Activated T-helper 9 cell treated with anti-CD3 and anti-CD28 coated beads, Interleukin-2, amount 50 U/mL, for 16 hours (primary cell): ENCODE data around the gene AIFM2.
"Not testable (repeated sequence)": the region's sequence is repeated elsewhere in the genome, so short reads cannot be mapped to it uniquely, and the experiment has no call there.

ENCODE experiments used
- DNase-seq: peaks from one replicate; pipeline ENCODE4 v3.0.0-alpha.2; 2020; ENCODE audit warnings: low read depth

Gene AIFM2

DNA sequence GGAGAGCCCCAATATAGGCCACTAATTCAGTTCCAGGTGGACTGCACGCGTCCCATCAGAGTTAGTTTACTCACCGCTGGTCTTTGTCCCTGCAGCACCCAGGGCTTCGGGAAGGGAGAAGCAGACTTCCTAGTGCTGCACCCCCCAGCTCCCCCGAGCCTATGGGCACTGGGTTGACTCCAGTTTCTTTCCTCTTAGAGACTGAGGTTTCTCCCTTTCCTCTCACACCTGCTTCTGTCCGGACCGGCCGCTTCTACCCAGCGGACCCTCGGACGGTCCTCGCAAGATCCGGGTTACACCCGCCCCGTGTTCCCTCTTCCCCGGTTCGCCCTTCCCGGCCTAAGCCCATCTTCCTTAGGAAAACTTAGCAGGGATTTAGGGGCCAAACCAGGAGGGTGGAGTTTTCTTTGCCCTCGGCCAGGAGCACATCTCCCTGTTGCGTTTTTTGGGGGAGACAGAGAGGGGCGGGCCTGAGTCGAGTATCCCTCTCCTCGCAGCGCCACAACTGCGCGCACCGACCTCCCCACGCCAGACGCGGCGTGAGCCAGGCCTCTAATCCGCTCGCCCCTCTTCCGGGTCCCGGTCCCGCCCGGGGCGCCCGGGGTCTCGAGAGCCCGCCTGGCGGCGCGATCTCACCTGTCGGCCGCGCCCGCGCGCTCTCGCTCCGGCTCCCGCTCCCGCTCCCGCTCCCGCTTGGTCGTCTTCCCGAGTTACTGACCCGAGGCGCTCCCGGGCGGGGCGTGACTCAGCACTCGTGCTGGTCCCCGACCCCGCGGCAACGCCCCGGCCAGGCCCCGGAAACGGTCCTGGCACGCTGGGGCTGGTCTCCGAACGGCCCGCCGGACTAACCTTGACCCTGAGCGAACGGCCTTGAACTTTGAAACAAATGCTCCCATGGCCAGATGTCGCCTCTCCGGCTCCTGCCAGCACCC is at the start of gene AIFM2:
Gene AIFM2, minus strand, starts transcription at position 728 of the 932 bp plus-strand sequence. CDS start 8,741 bp downstream, outside the sequence.
- DNase-seq, result peak; percentile 7

DNA sequence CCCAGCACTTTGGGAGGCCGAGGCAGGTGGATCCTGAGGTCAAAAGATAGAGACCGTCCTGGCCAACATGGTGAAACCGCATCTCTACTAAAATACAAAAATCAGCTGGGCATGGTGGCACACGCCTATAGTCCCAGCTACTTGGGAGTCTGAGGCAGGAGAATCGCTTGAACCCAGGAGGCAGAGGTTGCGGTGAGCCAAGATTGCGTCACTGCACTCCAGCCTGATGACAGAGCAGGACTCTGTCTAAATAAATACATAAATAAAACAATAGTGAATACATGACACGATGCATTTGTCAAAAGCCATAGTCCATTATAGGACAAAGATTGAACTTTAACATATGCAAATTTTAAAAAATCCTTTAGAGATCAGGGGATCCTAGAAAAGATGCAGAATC is 46.6 kb upstream of the AIFM2 start:
- not testable (repeated sequence) for DNase-seq

DNA sequence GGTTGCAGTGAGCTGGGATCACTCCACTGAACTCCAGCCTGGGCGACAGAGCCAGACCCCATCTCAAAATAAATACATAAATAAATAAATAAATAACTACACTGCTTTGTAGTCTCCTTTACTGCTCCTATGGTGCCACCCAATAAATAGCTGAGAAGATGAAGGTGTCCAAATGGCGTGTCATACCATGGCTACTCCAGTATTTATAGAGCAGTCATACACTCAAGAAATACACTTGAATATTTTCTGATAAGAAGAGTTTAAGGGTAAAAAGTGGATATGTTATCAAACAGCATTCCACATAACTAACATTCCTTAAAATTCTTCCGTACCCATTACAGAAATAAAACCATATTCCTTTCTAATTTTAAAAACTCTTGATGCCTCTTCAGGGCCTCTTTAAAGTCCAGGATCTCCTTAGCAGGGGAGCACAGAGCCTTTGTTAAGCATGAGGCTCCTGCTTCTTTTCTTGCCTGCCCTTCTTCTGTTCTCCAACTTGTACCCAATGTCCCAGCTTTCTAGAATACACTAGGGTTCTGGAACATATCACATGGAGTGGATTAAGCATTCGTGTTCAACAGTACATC is 45.6 kb upstream of the AIFM2 start:
- DNase-seq, result no peak

- no peak for DNase-seq
These were observed 43.8 kb upstream of the AIFM2 start for GRCh38 chr10:70176441-70176840.

DNA sequence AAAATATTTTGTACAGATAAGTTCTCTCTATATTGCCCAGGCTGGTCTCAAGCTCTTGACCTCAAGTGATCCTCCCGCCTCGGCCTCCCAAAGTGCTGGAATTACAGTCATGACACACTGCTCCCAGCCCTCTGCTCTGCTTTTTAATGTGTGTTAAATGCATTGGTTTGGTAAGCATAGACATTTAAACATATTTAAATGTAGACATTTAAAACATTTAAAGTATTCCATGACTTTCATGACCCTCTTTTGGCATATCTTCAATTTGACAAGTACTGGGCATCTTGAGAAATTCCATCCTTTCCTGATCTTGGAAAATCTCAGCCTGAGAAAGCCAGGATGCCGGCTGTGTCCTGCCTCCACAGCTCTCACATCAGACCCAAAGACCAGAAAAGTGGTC is 42.9 kb upstream of the AIFM2 start:
- no peak for DNase-seq

- DNase-seq, result no peak
These were observed 41.6 kb upstream of the AIFM2 start for GRCh38 chr10:70174058-70174741.

DNA sequence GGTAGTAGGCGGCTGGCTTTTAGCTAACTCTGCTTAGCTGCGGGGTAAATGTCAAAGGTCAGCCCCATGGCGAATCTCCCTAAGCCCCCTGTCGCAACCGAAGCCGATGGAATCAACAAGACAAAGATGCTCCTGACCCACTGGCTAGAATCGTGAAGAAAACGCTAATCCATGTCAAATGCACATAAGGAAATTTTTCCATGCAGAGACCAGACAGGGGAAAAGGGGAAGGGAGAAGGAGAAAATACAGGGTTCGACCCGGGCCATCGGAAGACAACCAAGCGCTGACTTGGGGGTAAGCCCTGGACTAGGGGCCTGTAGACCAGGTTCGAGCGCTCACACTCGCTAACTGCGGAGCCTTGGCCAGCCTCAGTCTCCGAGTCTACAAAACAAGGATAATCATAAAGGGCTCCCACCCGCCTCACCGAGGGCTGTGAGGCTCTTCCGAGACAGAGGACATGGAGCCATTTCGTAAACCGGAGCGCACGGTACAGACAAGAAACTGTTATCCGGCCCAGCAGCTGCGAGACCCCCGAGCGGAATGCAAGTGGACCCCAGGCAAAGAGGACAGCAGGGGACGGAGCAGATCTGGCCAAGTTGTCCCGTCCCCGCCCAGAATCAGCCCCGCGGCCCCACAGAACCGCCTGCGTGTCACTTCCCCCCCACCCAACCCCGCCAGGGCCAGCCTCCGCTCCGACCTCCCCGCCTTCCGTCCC is 37.2 kb upstream of the AIFM2 start:
- DNase-seq, result no peak

DNA sequence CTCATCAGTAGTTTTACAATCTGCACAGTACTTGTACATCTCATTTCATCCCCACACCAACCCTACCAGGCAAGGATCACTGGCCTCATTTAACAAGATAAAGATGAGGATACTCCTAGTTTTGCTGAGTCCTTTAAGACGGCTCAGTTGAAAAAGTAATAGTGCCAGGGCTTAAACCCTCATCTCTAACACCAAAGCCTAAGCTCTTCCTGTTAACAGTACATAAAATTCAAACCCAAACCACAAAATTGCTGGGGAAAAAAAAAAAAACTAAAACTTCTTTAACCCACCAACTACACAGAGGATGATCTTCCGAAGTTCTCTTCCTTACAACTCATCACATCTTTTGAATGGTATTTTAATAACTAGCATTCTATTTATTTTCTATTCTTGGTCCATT is 36.4 kb upstream of the AIFM2 start:
- no peak for DNase-seq

GRCh38 chr10:70167246-70167645 is 34.6 kb upstream of the AIFM2 start:
- DNase-seq, result no peak

DNA sequence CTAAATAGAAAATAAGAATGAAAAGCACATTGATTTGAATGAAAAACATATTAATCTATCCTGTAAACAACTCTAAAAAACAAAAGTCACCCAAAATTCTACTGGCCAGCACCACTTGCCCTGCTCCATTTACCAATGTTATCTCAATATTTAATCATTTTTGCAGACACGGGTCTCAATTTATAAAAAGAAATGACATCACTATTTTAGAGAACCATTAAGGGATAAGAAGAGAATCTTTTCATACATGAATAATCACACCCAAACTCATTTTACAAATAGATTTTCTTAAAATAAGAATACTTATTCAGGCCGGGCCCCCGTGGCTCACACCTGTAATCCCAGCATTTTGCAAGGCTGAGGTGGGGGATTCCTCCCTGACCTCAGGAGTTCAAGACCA is 33.8 kb upstream of the AIFM2 start:
- no peak for DNase-seq

- no peak for DNase-seq
These were observed 31.5 kb upstream of the AIFM2 start for GRCh38 chr10:70164163-70164562.

GRCh38 chr10:70163448-70163847 is 30.8 kb upstream of the AIFM2 start:
- no peak for DNase-seq

- peak; percentile 37 for DNase-seq
These were observed 30.2 kb upstream of the AIFM2 start for GRCh38 chr10:70162892-70163201.

- no peak for DNase-seq
These were observed 29.7 kb upstream of the AIFM2 start for GRCh38 chr10:70162151-70162891.

- DNase-seq, result no peak
These were observed 28.2 kb upstream of the AIFM2 start for GRCh38 chr10:70160798-70161197.

DNA sequence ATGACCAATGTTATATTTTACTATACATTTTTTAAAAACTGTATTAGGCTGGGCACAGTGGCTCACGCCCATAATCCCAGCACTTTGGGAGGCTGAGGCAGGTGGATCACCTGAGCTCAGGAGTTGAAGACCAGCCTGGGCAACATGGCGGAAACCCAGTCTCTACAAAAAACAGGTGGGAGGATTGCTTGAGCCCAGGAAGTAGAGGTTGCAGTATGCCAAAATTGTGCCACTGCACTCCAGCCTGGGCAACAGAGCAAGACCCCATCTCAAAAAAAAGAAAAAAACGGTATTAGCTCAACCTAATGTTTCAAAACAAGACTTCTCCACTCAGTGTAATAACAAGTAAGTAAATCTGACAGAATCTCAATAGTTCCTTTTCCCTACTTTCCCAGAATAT is 26.7 kb upstream of the AIFM2 start:
- not testable (repeated sequence) for DNase-seq

GRCh38 chr10:70158113-70158512 is 25.5 kb upstream of the AIFM2 start:
- no peak for DNase-seq

DNA sequence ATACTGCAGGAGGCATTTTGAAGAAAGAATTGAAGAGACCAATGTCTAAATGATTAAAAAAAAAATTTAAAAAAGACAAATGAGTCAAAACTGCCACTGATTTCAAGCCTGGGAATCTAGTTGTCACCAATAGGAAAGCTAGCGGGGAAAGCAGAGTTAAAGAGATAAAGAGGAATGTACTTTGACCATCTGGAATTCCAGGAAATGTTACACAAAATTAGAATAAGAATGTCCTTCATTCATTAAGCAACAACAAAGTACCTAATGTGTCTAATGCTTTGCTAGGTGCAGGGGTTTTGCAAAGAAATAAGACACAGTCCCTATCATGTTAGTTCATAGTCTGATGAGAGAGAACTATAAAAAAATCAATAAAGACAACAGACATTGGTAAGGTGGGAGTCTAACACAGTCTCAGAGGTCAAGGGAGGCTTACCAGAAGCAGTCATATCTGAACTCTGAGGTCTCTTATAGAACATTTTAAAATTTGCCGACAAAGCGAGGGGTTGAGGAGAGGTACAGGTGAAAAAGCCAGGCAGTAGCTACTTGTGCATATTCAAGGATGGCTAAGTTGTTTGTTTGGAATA is 22.7 kb upstream of the AIFM2 start:
- DNase-seq, result no peak

GRCh38 chr10:70148516-70148915 is 15.9 kb upstream of the AIFM2 start:
- DNase-seq, result no peak

GRCh38 chr10:70147259-70147625 is 14.6 kb upstream of the AIFM2 start:
- DNase-seq, result no peak

GRCh38 chr10:70146489-70147258 is 14.0 kb upstream of the AIFM2 start, which contains the start of gene TYSND1:
Gene TYSND1 (minus strand): TSS chr10:70146700. CDS start chr10:70146586, 114 bp downstream.
- peak; percentile 84 for DNase-seq
